NCI-H1930 (cell line): ENCODE measurements around the gene MYO1G.
"Not testable (repeated sequence)": the region's sequence is repeated elsewhere in the genome, so short reads cannot be mapped to it uniquely, and the experiment has no call there.

Experiments used
- DNase-seq, 2 experiments: peaks; one replicate each; lab custom pipeline; 2025; lab: John Stamatoyannopoulos, UW

MYO1G gene

GRCh38 chr7:44936322-44936721, 42.5 kb downstream of the MYO1G start:
- no peak for DNase-seq

- no peak for DNase-seq
These were observed 43.2 kb downstream of the MYO1G start for GRCh38 chr7:44935583-44935982.

GRCh38 chr7:44935016-44935415, 43.8 kb downstream of the MYO1G start:
- no peak for DNase-seq

- DNase-seq, result not testable (repeated sequence)
These were observed 44.3 kb downstream of the MYO1G start for GRCh38 chr7:44934510-44934909.

GRCh38 chr7:44930921-44931320, 47.9 kb downstream of the MYO1G start:
- no peak for DNase-seq

- no peak for DNase-seq
These were observed 56.5 kb downstream of the MYO1G start for GRCh38 chr7:44922351-44922694.

GRCh38 chr7:44921607-44922350, 57.0 kb downstream of the MYO1G start:
- peak; percentile 38 to 56 for DNase-seq

- DNase-seq, result no peak
These were observed 58.7 kb downstream of the MYO1G start for GRCh38 chr7:44920119-44920518.

GRCh38 chr7:44918029-44918428, 60.8 kb downstream of the MYO1G start:
- no peak for DNase-seq

GRCh38 chr7:44917465-44917864, 61.4 kb downstream of the MYO1G start:
- no peak for DNase-seq

- no peak for DNase-seq
These were observed 63.7 kb downstream of the MYO1G start for GRCh38 chr7:44914992-44915607.

- DNase-seq, result no peak
These were observed 66.0 kb downstream of the MYO1G start for GRCh38 chr7:44912775-44913347.
